ENCODE results near the gene NXPE3.

- TF ChIP-seq CTCF (IDR thresholded peaks at IDR 0.05) (no peak), POLR2A (IDR thresholded peaks at IDR 0.05) (no peak)
Observed at GRCh38 chr3:101842935-101843330, 63.9 kb downstream of the NXPE3 start.
